ENCODE data around the gene ALDH18A1.

DNA sequence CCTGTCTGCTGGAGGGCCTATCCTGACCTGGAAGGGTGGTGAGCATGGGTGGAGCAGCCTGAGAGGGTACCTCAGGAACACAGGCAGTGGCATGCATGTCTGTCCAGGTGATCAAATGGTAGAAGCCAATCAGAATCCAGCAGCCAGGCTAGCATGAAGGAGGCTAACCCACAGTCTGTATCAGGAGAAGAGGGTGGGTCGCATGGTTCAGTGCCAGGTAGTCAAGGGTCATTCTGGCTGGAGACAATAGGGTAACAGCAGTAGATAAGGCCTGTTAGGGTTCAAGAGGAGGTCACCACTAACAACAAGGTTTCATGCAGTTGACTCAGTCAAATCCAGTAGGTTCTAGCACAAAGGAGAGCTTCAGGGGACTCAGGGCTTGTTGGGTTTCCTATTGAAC, 10.4 kb downstream of the ALDH18A1 start:
- TF ChIP-seq, protein P1, sequence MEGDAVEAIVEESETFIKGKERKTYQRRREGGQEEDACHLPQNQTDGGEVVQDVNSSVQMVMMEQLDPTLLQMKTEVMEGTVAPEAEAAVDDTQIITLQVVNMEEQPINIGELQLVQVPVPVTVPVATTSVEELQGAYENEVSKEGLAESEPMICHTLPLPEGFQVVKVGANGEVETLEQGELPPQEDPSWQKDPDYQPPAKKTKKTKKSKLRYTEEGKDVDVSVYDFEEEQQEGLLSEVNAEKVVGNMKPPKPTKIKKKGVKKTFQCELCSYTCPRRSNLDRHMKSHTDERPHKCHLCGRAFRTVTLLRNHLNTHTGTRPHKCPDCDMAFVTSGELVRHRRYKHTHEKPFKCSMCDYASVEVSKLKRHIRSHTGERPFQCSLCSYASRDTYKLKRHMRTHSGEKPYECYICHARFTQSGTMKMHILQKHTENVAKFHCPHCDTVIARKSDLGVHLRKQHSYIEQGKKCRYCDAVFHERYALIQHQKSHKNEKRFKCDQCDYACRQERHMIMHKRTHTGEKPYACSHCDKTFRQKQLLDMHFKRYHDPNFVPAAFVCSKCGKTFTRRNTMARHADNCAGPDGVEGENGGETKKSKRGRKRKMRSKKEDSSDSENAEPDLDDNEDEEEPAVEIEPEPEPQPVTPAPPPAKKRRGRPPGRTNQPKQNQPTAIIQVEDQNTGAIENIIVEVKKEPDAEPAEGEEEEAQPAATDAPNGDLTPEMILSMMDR (IDR thresholded peaks at IDR 0.05; ENCODE audit: low read length), result no peak
- TF ChIP-seq EZH2 (IDR thresholded peaks at IDR 0.05; ENCODE audit: borderline replicate concordance, low read length), result no peak

All from OCI-LY1 (cell line).